GM21528 (cell line): ENCODE measurements around the gene P2RX7.
"Not testable (repeated sequence)": the region's sequence is repeated elsewhere in the genome, so short reads cannot be mapped to it uniquely, and the experiment has no call there.

Experiments
- ATAC-seq: cut with Tn5 transposase; IDR thresholded peaks from one replicate; pipeline ENCODE4 v1.9.1; 2021; ENCODE audit warnings: mild to moderate bottlenecking, moderate library complexity; ENCODE audit not compliant: unreplicated experiment, low FRiP score

Gene P2RX7

DNA sequence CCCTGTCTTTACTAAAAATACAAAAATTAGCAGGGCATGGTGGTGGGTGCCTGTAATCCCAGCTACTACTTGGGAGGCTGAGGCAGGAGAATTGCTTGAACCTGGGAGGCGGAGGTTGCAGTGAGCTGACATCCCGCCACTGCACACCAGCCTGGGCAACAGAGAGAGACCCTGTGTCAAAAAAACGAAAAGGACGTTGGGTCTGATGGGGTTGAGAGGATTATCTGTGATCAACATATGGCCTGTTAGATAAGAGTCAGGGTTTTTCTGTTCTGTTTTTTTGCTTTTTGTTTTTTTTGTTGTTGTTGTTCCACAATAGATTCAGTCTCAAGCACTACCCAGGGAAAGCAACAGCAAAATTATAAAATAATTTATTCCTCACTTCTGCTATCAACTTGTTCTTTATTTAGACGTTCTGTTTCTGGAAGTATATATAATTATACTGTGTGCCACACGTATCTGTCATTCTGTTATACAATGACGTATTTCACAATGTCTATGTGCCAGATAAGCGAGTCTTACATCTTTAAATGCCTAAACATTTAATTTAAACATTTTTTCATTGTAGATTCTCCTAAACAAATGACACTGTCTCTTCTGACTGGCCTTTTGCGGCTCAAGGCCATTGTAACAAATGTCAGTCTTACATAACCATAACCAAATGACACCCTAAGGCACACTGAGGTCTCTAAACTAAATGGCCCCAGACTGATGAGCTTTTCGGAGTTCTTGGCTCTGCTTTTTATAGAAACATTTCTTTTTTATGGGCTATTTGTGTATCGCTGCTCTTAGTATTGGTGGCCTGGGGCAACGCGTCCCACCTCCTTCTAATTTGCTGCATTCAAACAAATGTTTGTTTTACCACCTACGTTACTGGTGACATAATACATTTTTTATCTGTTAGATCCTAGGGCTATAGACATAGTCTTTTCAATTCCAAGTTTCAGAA is 70.0 kb downstream of the P2RX7 start:
- no peak for ATAC-seq

DNA sequence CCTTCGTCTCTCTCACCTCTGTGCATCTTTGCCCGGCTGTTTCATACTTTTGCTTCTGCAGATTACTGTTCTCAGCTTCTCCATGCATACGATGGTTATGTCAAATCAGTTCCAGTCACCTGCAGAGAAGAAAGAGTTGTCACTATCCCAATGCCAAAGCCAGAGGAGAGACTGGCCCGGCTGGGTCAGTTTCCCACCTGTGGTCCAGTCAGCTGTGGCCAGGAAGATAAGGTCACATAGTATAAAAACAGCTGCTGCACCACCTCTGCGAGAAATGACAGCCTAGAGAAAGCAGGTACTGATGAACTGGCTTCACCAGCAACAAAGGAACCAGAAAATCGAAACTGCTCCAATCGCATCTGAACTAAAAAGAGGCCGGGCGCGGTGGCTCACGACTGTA is 70.8 kb downstream of the P2RX7 start:
- ATAC-seq: no peak

DNA sequence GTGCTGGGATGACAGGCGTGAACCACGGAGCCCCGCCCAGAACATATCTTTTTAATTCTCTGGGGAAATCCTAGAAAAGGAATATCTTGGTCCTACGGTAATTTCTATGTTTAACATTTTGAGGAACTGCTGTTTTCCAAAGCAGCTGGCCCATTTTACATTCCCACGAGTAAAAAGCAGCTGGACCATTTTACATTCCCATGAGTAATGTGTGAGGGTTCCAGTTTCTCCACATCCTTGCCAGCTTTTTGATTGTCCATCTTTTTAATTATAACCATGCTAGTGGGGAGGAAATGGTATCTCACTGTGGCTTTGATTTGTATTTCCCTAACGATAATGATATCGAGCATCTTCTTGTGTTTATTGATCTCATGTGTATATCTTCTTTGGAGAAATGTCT is 72.8 kb downstream of the P2RX7 start:
- no peak for ATAC-seq

DNA sequence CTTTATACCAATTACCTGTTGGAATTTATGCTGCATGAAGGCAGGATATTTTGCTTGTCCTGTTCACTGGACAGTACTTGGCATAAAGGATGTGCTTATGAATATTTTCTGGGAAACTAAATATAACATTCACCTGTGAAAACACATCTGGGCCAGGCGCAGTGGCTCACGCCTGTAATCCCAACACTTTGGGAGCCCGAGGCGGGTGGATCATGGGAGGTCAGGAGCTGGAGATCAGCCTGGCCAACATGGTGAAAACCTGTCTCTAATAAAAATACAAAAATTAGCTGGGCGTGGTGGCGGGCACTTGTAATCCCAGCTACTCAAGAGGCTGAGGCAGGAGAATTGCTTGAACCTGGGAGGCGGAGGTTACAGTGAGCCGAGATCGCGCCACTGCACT is 75.9 kb downstream of the P2RX7 start:
- ATAC-seq: not testable (repeated sequence)

DNA sequence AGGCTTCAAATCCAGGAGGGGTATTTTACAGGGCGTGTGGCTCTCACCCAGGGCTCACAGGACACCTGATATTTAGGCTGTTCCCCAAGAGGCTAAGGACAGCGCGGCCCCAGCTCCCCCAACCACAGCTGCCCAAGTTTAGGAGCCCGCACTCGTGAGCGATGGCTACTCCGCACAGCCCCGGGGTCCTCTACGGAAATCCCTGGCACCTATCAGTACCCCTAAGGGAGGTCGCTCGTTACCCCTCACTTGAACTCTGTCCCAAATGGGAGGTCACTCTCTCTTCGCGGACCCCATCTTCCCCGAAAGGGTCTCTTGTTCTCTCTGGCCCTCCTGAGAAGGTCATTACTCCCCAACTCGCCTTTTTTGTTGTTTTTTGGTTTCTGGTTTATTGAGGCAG is 76.5 kb downstream of the P2RX7 start:
- ATAC-seq: no peak

DNA sequence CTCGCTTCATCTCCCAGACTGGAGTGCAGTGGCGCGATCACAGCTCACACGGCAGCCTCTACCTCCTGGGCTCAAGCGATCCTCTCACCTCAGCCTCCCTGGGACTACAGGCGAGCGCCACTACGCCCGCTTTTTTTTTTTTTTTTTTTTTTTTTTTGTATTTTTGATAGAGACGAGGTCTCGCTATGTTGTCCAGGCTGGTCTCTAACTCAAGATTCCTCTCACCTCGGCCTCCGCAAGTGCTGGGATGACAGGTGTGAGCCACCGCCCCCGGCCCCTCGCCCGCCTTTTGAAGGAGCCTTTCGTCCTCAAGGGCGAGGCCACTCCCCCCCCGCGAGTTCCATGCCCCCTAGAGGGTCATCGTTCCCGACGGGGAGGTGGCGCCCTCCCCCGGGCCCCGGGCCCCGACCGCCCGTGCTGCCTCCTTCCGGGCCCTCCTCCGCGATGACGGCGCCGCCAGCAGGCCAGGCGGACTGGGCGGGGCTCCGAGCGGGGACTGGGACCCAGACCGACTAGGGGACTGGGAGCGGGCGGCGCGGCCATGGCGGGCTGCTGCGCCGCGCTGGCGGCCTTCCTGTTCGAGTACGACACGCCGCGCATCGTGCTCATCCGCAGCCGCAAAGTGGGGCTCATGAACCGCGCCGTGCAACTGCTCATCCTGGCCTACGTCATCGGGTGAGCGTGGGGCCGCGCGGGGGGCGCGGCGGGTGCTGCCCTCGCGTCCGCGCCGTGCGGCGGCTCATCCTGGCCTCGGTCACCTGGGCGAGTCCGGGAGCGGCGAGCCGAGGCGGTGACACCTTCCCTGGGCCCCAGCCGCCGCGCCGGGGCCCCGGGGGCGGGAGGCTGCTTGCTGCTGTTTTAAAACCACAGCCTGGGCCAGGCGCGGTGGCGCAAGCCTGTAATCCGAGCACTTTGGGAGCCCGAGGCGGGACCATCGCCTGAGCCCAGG is 77.2 kb downstream of the P2RX7 start, which contains the start of gene P2RX4:
Gene P2RX4 (plus strand): TSS at position 506 of the 949 bp plus-strand sequence. CDS start 36 bp downstream, at position 542.
- peak; percentile 89 for ATAC-seq

DNA sequence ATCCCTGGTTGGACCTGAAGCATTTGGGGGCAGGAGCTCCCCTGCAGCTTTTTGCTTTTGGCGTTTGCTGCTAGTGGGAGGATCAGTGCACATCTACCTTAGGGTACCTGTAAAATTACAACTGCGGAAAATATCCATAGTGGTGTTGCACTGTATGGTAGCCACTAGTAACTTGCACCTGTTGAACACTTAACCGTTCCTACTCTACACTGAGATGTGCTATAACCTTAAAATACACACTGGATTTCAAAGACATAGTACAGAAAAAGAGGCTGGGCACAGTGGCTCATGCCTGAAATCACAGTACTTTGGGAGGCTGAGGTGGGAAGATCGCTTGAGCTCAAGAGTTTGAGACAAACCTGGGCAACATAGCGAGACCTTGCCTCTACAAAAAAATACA is 80.2 kb downstream of the P2RX7 start:
- ATAC-seq: no peak

DNA sequence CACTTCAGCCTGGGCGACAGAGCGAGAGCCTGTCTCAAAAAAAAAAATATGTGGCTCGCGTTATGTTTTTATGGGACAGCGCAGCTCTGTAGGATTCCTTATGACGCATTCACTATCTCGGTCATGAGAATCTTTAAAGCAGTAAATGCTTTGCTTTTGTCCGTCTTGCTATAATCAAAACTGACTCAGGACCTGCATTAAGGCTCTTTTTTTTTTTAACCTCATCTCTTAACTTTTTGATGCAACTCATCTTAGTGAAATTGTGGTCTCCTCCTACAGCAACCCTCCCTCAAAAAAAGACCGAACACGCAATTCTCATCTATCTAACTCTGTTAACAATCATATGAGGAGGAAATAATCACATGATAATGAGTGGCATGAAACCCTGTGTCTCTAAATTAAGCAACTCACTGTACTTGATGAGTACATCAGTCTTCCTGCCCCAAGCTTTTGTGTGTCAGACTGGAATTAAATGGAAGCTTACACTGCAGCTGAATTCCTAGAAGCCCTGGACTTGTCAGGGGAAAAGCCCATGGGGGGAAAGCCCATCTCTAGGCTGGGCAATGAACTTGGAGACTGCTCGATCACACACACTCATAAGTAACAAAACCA is 81.6 kb downstream of the P2RX7 start:
- ATAC-seq: no peak

DNA sequence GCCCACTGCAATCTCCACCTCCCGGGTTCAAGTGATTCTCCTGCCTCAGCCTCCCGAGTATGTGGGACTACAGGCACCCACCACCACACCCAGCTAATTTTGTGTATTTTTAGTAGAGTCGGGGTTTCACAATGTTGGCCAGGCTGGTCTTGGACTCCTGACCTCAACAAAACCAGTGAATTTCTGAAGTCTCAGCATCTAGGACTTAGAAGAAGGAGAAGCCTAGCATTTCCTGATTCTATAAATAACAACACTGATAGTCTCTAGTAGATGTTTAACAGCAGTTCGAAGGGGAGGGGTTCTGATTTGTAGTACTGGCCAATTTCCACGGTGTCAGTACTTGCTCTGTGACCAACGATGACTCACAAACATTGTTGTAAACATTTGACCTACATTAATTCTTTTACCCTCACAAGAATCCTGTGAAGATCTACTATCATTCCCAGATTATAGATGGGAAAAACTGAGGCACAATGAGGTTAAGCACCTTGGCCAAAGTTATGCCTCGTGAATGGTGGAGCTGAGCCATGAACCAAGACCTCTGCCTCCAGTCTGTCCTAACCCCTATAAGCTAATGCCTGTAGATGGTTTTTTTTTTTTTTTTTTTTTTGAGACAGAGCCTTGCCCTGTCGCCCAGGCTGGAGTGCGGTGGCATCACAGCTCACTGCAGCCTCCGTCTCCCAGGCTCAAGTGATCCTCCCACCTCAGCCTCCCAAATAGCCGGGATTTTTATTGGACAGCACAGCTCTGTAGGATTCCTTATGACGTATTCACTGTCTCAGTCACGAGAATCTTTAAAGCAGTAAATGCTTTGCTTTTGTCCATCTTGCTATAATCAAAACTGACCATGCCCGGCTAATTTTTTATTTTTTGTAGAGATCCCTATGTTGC is 82.4 kb downstream of the P2RX7 start:
- no peak for ATAC-seq

DNA sequence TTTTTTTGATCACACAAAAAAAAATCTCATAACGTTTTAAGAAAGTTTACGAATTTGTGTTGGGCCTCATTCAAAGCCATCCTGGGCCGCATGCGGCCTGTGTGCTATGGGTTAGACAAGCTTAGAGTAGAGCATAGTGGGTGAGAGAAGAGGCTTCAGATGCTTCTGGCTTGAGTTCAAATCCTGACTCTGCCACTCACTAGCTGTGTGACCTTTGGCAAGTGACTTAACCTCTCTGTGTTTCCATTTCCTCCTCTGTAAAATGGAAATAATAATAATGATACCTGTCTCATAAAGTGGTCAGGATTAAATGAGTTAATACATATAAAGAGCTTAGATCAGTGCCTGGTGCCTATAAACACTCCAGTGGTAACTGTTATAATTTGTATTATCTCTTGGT is 83.4 kb downstream of the P2RX7 start:
- no peak for ATAC-seq

DNA sequence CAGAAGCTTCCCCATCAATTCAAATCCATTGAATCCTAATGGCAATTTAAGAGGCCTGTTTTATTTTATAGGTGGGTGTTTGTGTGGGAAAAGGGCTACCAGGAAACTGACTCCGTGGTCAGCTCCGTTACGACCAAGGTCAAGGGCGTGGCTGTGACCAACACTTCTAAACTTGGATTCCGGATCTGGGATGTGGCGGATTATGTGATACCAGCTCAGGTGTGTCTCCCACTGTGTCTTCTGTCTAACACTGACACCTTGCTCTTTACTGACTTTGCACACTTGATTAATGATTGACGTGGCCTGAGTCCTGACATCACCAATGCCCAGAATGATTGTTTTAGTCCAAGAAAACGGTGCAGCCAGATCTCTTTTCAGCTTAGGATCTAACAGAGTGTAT is 84.4 kb downstream of the P2RX7 start:
- ATAC-seq: no peak

DNA sequence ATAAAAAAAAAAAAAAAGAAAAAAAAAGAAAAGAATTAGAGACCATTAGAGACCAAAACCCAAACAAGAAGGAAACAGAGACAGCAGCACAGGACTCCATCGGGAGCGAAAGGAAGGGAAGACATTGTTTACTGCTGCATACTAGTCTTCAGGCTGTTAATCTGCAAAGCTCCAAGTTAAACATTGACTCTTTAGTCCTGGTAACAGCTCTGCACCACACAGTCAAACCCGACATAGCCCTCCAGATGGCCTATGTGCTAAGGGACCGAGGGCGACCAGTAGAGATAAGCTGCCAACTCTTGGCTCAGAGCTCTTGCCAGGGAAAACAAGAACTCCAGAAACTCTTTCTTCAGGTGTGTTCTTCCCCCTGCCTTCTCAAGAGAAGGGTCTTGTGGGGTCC is 85.1 kb downstream of the P2RX7 start:
- no peak for ATAC-seq

DNA sequence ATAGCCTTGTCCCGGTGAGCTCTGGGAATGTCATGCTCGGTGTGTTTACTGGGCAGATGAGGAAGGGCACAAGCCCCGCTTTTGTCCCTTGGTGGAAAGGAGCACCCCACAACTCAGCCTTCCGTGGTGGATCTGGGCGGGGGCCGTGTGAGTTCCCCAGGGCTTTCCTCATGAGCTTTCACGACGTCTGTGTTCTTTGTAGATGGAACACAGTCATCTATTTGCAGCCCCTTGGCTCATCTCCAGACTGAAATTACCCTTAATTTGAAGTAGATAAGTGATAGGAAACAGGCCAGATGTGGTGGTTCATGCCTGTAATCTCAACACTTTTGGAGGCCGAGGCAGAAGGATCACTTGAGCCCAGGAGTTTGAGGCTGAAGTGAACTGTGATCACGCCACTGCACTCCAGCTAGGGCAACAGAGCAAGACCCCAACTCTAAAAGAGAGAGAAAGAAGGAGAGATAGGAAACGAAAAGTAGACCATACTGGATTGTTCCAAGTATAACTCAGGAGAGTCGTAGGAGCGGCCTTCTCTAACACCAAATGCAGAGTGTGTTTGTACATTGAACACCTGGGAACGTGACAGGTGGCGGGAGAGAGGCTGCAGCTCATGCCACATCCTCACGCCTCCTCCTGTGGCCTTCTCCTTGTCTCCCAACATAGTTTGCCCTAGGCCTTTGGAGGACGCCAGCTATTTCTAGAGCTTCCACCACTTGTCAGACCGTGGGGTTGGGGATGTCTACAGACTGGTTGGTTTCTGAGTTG is 86.1 kb downstream of the P2RX7 start:
- ATAC-seq: no peak

DNA sequence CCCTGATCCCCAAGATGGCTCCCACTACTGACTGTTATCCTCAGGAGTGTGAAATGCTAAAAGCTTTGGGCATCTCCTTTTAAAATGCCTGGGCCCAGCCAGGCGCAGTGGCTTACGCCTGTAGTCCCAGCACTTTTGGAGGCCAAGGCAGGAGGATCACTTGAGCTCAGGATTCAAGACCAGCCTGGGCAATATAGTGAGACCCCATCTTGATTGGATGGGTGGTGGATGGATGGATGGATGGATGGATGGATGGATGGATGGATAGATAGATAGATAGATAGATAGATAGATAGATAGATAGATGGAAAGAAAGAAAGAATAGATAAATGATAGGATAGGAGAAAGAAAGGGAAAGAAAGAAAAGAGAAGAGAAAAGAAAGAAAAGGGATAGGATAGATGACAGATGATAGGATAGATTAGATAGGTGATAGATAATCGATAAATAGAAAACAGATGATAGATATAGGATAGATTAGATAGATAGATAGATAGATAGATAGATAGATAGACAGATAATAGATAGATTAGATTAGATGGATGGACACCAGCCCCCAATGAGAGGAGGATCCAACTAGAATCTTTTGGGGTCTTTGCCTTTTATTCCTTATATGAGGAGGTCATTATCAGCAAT is 86.8 kb downstream of the P2RX7 start:
- no peak for ATAC-seq

DNA sequence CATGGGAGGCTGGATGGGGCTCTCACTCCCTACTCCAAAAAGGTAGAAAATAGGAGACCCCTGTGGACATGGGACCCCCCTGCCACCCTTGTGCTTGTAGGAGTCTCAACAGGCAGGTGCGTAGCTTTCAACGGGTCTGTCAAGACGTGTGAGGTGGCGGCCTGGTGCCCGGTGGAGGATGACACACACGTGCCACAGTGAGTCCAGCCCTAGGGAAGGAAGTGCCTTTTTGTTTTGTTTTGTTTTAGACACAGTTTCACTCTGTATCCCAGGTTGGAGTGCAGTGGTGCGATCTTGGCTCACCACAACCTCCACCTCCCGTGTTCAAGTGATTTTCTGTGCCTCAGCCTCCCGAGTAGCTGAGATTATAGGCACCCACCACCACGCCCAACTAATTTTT is 90.2 kb downstream of the P2RX7 start:
- no peak for ATAC-seq

DNA sequence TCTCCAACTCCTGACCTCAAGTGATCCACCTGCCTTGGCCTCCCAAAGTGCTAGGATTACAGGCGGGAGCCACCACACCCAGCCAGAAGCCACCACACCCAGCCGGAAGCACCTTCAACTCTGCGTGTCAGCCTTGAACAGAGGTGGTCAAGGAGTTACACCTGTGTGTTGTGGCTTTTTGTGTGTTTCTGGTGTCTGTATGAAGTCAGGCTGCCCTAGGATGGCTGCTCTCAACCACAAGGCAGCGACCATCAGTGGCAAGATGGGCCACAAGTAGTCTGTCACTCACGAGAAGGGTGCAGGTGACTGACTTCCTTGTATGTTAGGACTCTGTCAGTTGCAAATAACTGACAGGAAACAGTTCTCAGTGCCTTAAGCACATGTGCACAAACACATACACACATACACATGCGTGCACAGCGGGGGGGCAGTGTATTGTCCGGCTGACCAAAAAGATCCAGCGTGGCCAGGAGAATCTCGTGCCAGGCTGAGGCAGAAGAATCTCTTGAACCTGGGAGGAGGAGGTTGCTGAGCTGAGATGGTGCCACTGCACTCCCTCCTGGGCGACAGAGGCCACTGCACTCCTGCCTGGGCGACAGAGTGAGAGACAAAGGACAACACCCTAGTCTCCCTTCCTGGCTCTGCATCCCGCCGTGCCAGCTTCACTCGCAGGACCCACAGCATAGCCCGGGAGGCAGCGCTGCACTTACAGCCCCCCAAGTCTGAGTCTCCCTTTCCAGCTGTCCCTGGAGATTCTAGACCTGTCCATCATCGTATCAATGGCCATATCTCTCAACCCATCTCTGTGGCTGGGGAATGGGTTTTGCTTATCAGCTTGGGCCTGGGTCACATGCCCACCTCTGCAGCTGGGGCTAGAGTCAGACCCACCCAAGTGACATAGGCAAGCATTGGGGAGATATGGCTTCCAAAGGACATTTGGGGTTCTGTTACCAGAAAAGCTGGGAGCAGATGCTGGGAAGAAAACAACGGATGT is 90.9 kb downstream of the P2RX7 start:
- no peak for ATAC-seq

DNA sequence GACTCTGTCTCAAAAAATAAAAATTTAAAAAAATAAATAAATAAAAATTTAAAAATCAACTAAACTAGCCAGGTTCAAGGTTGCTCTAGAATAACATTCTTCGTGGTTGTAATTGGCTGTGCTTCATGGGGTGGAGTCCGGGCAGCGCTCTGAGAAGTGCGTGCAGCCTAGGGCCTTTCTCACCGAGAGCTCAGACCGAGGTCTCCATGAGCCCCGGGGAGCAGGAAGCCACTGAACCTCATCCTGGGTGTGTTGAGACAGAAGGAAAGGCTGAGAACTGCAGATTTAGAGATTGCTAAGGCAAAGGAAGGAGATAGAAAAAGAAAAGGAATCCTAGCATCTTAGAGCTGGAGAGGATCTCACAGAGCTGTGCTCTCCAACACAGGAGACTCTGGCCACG is 91.9 kb downstream of the P2RX7 start:
- ATAC-seq: no peak
